HG03095 (cell line): ENCODE results near the gene GRM1.

ENCODE experiments used
- ATAC-seq: cut with Tn5 transposase; IDR thresholded peaks from one replicate; pipeline ENCODE4 v1.9.1; 2021; ENCODE audit warnings: moderate library complexity; ENCODE audit not compliant: unreplicated experiment

GRM1 gene

GRCh38 chr6:146310628-146311027 is 281.8 kb downstream of the GRM1 start:
- no peak for ATAC-seq

GRCh38 chr6:146311079-146311478 is 282.2 kb downstream of the GRM1 start:
- no peak for ATAC-seq

- no peak for ATAC-seq
Measured at GRCh38 chr6:146312608-146313007, 283.7 kb downstream of the GRM1 start.

GRCh38 chr6:146315381-146316174 is 286.7 kb downstream of the GRM1 start:
- no peak for ATAC-seq

GRCh38 chr6:146316175-146316495 is 287.3 kb downstream of the GRM1 start:
- no peak for ATAC-seq

GRCh38 chr6:146331013-146331412 is 302.2 kb downstream of the GRM1 start:
- no peak for ATAC-seq

- ATAC-seq: no peak
Measured at GRCh38 chr6:146335336-146335735, 306.5 kb downstream of the GRM1 start.

GRCh38 chr6:146336191-146336590 is 307.3 kb downstream of the GRM1 start:
- no peak for ATAC-seq

GRCh38 chr6:146337376-146337775 is 308.5 kb downstream of the GRM1 start:
- no peak for ATAC-seq

- no peak for ATAC-seq
Measured at GRCh38 chr6:146339716-146340115, 310.9 kb downstream of the GRM1 start.

GRCh38 chr6:146341493-146342230 is 312.8 kb downstream of the GRM1 start:
- ATAC-seq: no peak

GRCh38 chr6:146345598-146345997 is 316.7 kb downstream of the GRM1 start:
- no peak for ATAC-seq

GRCh38 chr6:146347090-146347489 is 318.2 kb downstream of the GRM1 start:
- no peak for ATAC-seq

GRCh38 chr6:146347690-146348089 is 318.8 kb downstream of the GRM1 start:
- ATAC-seq: no peak

- ATAC-seq: no peak
Measured at GRCh38 chr6:146351018-146351417, 322.2 kb downstream of the GRM1 start.

- ATAC-seq: no peak
Measured at GRCh38 chr6:146352163-146352562, 323.3 kb downstream of the GRM1 start.

GRCh38 chr6:146354451-146354850 is 325.6 kb downstream of the GRM1 start:
- no peak for ATAC-seq

GRCh38 chr6:146355521-146356100 is 326.7 kb downstream of the GRM1 start:
- no peak for ATAC-seq

GRCh38 chr6:146357578-146358430 is 328.9 kb downstream of the GRM1 start:
- peak; percentile 72 for ATAC-seq

- no peak for ATAC-seq
Measured at GRCh38 chr6:146358431-146359046, 329.7 kb downstream of the GRM1 start.

GRCh38 chr6:146359131-146359530 is 330.3 kb downstream of the GRM1 start:
- no peak for ATAC-seq
